HG03280 (cell line): ENCODE results near the gene DGKD.

ENCODE experiments used
- ATAC-seq: cut with Tn5 transposase; IDR thresholded peaks from one replicate; pipeline ENCODE4 v1.9.1; 2021; ENCODE audit warnings: mild to moderate bottlenecking, moderate library complexity; ENCODE audit not compliant: unreplicated experiment

The DGKD gene

DNA sequence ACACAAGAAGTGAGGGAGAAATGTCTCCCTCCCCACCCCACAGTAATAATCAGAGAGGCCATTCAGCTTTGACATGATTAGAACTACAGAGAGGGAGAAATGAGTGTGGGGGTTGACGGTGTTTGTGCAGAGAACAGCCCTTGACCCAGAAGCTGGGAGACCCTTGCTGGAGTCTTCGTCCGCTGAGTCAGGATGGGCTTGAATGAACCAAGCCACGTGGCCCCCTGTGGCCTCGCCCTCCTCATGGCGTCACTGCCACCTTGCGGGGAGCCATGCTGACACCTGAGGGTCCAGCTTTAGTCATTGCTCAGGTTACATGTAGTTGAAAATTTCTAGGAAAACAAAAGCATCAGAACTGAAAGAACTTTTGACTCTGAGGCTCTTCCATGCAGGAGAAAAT lies 101.2 kb downstream of the DGKD start:
- ATAC-seq, result no peak

DNA sequence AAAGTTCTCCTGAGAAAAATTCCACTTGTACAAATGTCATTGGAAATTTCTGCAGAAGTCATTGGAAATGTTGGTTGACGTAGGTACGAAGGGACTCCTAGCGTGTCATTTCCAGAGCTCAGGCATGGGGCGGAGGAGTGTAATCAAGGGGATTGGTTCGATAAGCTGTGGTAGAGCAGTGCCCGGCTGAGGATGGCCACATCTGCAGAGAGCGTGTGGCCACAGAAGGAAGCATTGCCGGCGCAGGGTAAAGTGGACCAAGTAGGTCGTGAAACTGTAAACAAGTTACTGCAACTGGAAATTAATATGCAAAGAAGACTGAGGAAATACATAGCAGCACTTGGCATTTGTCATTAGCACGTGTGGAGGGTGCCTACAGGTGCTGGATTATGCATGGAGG lies 101.8 kb downstream of the DGKD start:
- ATAC-seq, result no peak

- ATAC-seq, result no peak
These were observed 102.6 kb downstream of the DGKD start for GRCh38 chr2:233456934-233457333.

- no peak for ATAC-seq
These were observed 103.1 kb downstream of the DGKD start for GRCh38 chr2:233457356-233457755.

DNA sequence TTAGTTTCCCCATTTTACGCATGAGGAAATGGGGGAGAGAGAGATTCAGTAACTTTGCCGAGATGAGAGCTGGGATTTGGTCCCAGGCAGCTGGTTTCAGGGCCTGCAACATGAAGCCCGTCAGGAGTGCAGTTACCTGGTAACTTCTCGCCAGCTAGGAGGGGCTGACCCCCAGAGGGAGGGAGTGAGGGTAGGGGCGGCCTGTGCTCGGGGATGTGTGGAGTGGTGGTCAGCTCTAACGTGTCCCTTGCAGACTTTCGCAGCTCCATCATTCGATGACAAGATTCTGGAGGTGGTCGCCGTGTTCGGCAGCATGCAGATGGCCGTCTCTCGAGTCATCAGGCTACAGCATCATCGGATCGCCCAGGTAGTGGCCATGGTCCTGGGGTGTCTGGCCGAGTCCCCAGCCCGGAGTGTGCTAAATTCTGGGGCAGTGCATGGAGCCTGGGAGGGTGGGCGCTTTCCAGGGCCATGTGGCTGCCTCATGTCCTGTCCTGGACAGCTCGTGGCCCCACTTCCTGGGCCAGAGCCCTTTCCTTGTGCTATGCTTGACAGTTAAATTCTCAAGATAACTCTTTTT lies 103.8 kb downstream of the DGKD start:
- no peak for ATAC-seq

DNA sequence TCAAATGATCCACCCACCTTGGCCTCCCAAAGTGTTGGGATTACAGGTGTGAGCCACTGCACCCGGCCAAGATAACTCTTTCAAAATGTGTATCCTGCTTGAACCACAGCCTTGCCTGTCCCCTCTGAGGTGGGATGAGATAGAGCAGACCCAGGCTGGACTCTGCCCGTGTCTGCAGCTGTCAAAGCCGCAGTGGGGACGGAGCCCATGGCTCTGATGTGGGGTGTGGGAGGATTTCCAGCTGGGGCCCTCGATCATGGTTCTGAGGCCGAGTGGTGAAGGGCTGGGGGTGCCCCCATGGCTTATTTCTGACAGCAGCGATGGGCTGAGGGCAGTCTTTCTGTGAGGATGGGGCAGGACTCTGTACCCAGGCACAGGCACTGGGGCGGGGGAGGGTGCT lies 104.5 kb downstream of the DGKD start:
- ATAC-seq, result no peak

DNA sequence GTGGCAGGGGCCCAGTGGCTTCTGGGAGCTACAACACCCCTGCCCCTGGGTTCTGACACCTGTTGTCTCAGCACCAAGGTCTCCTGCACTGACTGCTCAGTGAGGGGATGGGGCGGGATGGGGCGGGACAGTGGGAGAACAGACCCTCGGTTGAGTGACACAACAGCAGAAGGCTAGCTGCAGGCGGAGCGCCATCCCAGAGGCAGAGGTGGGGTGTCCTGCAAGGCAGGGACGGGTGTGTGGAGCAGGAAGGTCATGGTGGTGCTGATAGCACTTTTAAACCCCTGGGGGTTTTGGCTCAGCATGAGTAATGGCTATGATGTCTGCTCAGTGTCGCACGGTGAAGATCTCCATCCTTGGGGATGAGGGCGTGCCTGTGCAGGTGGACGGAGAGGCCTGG lies 105.1 kb downstream of the DGKD start:
- ATAC-seq, result no peak

- no peak for ATAC-seq
These were observed 106.6 kb downstream of the DGKD start for GRCh38 chr2:233460726-233461441.

- ATAC-seq, result no peak
These were observed 107.2 kb downstream of the DGKD start for GRCh38 chr2:233461481-233461891.

- no peak for ATAC-seq
These were observed 108.0 kb downstream of the DGKD start for GRCh38 chr2:233462202-233462785.

DNA sequence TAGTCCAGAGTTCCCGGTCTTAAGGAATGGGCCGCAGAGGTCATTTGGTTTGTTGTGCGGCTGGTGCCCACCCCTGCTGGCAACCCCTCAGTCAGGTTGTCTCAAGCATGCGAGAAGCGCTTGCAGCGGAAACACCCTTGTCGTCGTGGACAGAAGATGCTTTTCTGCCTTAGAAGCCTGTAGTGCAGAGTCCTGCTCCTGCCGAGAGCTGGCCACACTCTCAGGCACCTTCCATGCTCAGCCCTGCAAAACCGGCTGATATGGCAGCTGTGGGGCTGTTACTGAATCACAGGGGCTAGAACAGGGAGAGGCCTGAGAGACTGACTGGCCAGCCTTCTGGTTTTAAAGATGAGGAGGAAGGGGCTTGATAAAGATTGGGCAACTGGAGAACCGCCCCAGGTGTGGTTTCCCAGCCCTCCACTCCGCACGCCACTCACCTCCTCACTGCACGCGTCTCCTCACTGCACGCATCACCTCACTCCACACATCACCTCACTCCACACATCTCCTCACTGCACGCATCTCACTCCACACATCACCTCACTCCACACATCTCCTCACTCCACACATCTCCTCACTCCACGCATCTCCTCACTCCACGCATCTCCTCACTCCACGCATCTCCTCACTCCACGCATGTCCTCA lies 108.7 kb downstream of the DGKD start:
- no peak for ATAC-seq

DNA sequence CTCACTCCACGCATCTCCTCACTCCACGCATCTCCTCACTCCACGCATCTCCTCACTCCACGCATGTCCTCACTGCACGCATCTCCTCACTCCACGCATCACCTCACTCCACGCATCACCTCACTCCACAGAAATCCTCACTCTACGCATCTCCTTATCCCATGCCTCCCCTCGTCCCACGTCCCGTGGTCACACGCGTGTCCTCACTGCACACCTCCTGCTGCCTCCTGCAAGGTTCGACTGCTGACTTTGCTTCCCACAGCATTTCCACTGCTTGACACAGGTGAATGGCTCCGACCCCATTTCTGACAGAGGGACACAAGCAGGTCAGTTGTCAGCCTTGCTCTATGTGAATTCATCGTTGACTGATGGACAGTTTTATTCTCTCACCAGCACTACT lies 109.3 kb downstream of the DGKD start:
- no peak for ATAC-seq

- ATAC-seq, result no peak
These were observed 109.8 kb downstream of the DGKD start for GRCh38 chr2:233464056-233464455.

GRCh38 chr2:233464531-233465240 lies 110.4 kb downstream of the DGKD start:
- no peak for ATAC-seq

- ATAC-seq, result no peak
These were observed 112.8 kb downstream of the DGKD start for GRCh38 chr2:233466991-233467603.

- ATAC-seq, result no peak
These were observed 113.9 kb downstream of the DGKD start for GRCh38 chr2:233468047-233468740.

DNA sequence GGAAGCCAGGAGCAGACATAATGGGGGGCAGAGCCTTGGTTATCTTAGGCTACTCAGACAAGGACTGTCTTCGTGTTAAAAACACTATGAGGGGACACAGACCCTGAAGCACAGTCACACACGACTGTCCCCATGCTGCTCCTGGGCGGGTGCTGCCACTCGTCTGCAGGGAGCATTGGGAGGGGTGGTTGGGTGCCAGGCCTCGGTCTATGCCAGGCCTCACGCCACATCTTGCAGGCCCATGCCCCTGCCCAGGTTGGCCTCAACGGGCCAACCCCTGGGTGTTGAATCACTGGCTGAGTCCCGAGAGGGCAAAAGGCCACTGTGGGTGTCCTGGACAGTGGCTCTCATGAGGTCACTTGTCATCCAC lies 114.4 kb downstream of the DGKD start:
- no peak for ATAC-seq

DNA sequence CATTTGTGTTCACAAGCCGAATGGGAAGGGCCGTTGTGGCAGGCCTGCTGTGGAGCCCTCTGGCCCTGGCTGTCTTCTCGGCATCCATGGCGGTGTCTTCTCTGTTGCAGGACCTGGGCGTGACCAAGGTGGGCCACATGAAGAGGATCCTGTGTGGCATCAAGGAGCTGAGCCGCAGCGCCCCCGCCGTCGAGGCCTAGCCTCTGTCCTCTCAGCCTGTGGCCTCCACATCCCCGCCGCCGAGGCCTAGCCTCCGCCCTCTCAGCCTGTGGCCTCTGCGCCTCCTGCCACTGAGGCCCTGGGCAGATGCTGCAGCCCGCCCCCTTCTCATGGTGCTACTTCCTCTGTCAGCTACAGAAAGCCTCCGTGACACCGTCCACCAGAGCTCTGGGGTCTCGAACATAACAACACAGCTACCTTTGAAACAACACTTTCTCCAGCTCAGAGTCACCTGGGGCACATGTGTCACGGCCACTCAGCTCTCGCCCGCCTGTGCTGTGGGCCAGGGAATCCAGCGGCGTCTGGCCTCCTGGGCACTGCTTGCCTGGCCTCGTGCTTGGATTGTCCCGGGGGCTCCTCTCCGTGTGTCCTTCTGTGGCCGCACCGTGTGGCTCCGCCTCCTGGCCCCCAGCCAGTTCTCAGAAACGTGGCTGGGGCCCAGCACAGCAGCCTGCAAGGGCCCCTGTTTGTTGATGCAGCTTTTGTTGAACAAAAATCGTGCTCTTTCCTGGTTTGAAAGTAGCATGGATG lies 115.1 kb downstream of the DGKD start:
- no peak for ATAC-seq

DNA sequence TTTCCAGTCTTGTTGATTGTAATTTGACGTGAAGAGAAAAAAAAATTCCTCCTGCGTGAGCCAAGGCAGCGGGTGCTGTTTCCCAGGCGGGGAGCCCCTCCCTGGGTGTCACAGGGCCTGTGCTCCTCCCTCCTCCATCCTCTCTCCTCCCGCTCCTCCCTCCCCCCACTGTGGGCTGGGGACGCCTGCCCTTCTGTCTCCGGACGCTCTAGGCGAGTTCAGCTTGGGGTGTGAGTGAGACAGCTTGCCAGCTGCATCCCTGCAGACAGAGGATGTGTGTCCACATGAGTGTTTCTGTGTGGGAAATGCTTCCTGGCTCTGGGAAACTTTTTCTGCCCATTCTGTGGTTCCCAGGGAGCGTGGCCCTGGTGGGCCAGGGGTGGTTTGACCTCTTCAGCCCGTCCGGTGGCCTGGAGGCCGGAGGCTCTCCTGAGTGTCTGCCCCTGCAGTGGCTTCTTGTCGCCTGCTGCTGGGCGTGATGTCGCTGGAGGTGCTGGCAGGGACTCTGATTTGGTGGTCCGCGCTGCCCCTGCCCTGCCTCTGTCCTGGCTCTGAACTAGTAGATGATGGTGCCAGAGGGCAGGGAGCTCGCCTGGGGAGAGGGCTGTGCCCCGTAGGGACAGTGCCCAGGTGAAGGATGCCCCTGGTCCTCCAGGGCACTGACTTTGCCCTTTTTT lies 115.9 kb downstream of the DGKD start:
- no peak for ATAC-seq
